ENCODE measurements around the gene BAIAP2. TPM values are rescaled to one million over a fixed set of nuclear protein-coding genes. Genes with fewer than 3 reads are reported as not detected.
"Not testable (repeated sequence)": the region's sequence is repeated elsewhere in the genome, so short reads cannot be mapped to it uniquely, and the experiment has no call there.

The BAIAP2 gene
- total and polyA plus RNA-seq, 7 donors: 6.5 to 52.3 (median 32.6) TPM

- no peaks in the 10 kb centered on the region for H3K9me3 ChIP-seq
- intact Hi-C loops (cut with DNase I): no loop called here
- 93 to 94% methylated on average over 42 of the region's 42 CpGs for WGBS, 2 donors
- peaks cover 0 to 11% (median 0%) of the 10 kb centered on the region in 4 donors for H3K4me1 ChIP-seq
- no peaks in the 10 kb centered on the region for H3K27me3 ChIP-seq
- TF ChIP-seq EP300 (IDR thresholded peaks at IDR 0.05) (no peak), CTCF (IDR thresholded peaks at IDR 0.05) (no peak), POLR2A (IDR thresholded peaks at IDR 0.05) (no peak), POLR2AphosphoS5 (IDR thresholded peaks at IDR 0.05) (no peak)
- H3K36me3 ChIP-seq: peaks cover 0 to 33% (median 4%) of the 10 kb centered on the region in 4 donors
- H3K27ac ChIP-seq: no peak overlapping the region
- no peak for DNase-seq
- no peak overlapping the region for H3K4me3 ChIP-seq
These were observed 39.3 kb downstream of the BAIAP2 start for GRCh38 chr17:81073967-81074839.

GRCh38 chr17:81074875-81075274 lies 39.9 kb downstream of the BAIAP2 start:
- 73 to 79% methylated on average over 8 of the region's 8 CpGs for WGBS, 2 donors
- DNase-seq: no peak
- TF ChIP-seq POLR2AphosphoS5 (IDR thresholded peaks at IDR 0.05) (no peak), CTCF (IDR thresholded peaks at IDR 0.05) (no peak), POLR2A (IDR thresholded peaks at IDR 0.05) (no peak), EP300 (IDR thresholded peaks at IDR 0.05) (no peak)
- no peak overlapping the region for H3K27ac ChIP-seq
- H3K4me1 ChIP-seq: peaks cover 0 to 13% (median 2%) of the 10 kb centered on the region in 4 donors
- intact Hi-C loops (cut with DNase I): no loop called here
- H3K4me3 ChIP-seq: no peak overlapping the region
- H3K9me3 ChIP-seq: no peaks in the 10 kb centered on the region
- no peaks in the 10 kb centered on the region for H3K27me3 ChIP-seq
- peaks cover 0 to 33% (median 4%) of the 10 kb centered on the region in 4 donors for H3K36me3 ChIP-seq

- Histone ChIP-seq H3K4me3 (no peak overlapping the region), H3K4me1 (peaks cover 0 to 17% (median 6%) of the 10 kb centered on the region in 4 donors), H3K36me3 (peaks cover 0 to 33% (median 4%) of the 10 kb centered on the region in 4 donors), H3K27ac (no peak overlapping the region), H3K27me3 (no peaks in the 10 kb centered on the region), H3K9me3 (no peaks in the 10 kb centered on the region)
- TF ChIP-seq POLR2A (IDR thresholded peaks at IDR 0.05) (no peak), POLR2AphosphoS5 (IDR thresholded peaks at IDR 0.05) (no peak), EP300 (IDR thresholded peaks at IDR 0.05) (no peak), CTCF (IDR thresholded peaks at IDR 0.05) (no peak)
- intact Hi-C loops (cut with DNase I): no loop called here
- no peak for DNase-seq
- 93 to 94% methylated on average over 17 of the region's 17 CpGs for WGBS, 2 donors
These were observed 40.4 kb downstream of the BAIAP2 start for GRCh38 chr17:81075307-81075706.

GRCh38 chr17:81076141-81076679 lies 41.3 kb downstream of the BAIAP2 start:
- H3K9me3 ChIP-seq: no peaks in the 10 kb centered on the region
- peaks cover 0 to 33% (median 4%) of the 10 kb centered on the region in 4 donors for H3K36me3 ChIP-seq
- peaks cover 0 to 23% (median 14%) of the 10 kb centered on the region in 4 donors for H3K4me1 ChIP-seq
- H3K4me3 ChIP-seq: no peak overlapping the region
- intact Hi-C loops (cut with DNase I): no loop called here
- H3K27ac ChIP-seq: no peak overlapping the region
- no peak for TF ChIP-seq CTCF (IDR thresholded peaks at IDR 0.05)
- TF ChIP-seq POLR2AphosphoS5 (IDR thresholded peaks at IDR 0.05): no peak
- no peak for TF ChIP-seq POLR2A (IDR thresholded peaks at IDR 0.05)
- TF ChIP-seq EP300 (IDR thresholded peaks at IDR 0.05): no peak
- no peaks in the 10 kb centered on the region for H3K27me3 ChIP-seq
- DNase-seq: no peak
- WGBS, 2 donors: 81 to 88% methylated on average over 14 of the region's 14 CpGs

- H3K27ac ChIP-seq; H3K27me3 ChIP-seq; H3K9me3 ChIP-seq; DNase-seq; intact Hi-C loops (cut with DNase I); H3K4me3 ChIP-seq: not testable (repeated sequence)
- Histone ChIP-seq H3K36me3 (peaks cover 0 to 19% (median 4%) of the 10 kb centered on the region in 4 donors), H3K4me1 (peaks cover 0 to 44% (median 34%) of the 10 kb centered on the region in 4 donors)
- 93 to 95% methylated on average over 45 of the region's 45 CpGs for WGBS, 2 donors
These were observed 43.3 kb downstream of the BAIAP2 start for GRCh38 chr17:81078026-81078913.
